ENCODE data around the gene IDH3A.

IDH3A gene

GRCh38 chr15:78194568-78194925 is 45.4 kb downstream of the IDH3A start:
- no peaks in the 10 kb centered on the region for H3K9me3 ChIP-seq (ENCODE audit: low read length)
- no peak overlapping the region for H3K9ac ChIP-seq (ENCODE audit: low read length)
- H3K36me3 ChIP-seq (ENCODE audit: insufficient read depth, low read length): no peaks in the 10 kb centered on the region
- no peak overlapping the region for H3K27ac ChIP-seq (ENCODE audit: low read depth, low read length)
- H3K4me3 ChIP-seq (ENCODE audit: low read depth in 1 of 2, low read length in 2 of 2): no peak overlapping the region
- no peaks in the 10 kb centered on the region for H3K4me1 ChIP-seq (ENCODE audit: insufficient read depth, low read length)
- no peaks in the 10 kb centered on the region for H3K27me3 ChIP-seq (ENCODE audit: control insufficient read depth in 1 of 2, insufficient read depth in 2 of 2, low read length in 2 of 2)

DNA sequence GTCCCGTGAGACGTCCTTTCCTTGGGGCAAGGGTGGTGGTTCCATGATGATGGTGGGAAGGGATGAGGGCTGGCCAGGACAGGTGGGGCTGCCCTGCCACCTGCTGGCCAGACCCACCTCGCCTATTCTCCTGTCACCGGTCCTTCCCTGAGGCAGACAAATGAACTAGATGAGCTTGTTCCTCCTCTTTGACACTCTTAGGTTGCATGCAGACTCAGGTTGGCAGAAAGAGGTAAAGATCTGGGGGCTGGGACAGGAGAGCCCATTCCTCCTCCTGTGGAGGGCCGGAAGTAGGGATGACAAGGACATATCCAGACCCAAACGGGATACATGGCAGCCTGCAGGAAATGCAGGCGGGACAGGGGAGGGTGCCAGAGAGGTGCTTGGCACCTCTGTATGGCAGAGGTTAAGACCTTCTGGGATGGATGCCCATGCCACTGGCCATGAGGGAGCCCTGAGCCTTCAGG is 46.6 kb downstream of the IDH3A start:
- Histone ChIP-seq H3K36me3 (ENCODE audit: insufficient read depth, low read length) (no peaks in the 10 kb centered on the region), H3K4me1 (ENCODE audit: insufficient read depth, low read length) (no peaks in the 10 kb centered on the region), H3K4me3 (ENCODE audit: low read depth in 1 of 2, low read length in 2 of 2) (no peak overlapping the region), H3K27ac (ENCODE audit: low read depth, low read length) (no peak overlapping the region), H3K27me3 (ENCODE audit: control insufficient read depth in 1 of 2, insufficient read depth in 2 of 2, low read length in 2 of 2) (no peaks in the 10 kb centered on the region), H3K9ac (ENCODE audit: low read length) (no peak overlapping the region), H3K9me3 (ENCODE audit: low read length) (no peaks in the 10 kb centered on the region)

- Histone ChIP-seq H3K9ac (ENCODE audit: low read length) (no peak overlapping the region), H3K27me3 (ENCODE audit: control insufficient read depth in 1 of 2, insufficient read depth in 2 of 2, low read length in 2 of 2) (no peaks in the 10 kb centered on the region), H3K9me3 (ENCODE audit: low read length) (no peaks in the 10 kb centered on the region), H3K4me1 (ENCODE audit: insufficient read depth, low read length) (no peaks in the 10 kb centered on the region), H3K36me3 (ENCODE audit: insufficient read depth, low read length) (no peaks in the 10 kb centered on the region), H3K27ac (ENCODE audit: low read depth, low read length) (no peak overlapping the region), H3K4me3 (ENCODE audit: low read depth in 1 of 2, low read length in 2 of 2) (no peak overlapping the region)
Measured at GRCh38 chr15:78197632-78198031, 48.5 kb downstream of the IDH3A start.

DNA sequence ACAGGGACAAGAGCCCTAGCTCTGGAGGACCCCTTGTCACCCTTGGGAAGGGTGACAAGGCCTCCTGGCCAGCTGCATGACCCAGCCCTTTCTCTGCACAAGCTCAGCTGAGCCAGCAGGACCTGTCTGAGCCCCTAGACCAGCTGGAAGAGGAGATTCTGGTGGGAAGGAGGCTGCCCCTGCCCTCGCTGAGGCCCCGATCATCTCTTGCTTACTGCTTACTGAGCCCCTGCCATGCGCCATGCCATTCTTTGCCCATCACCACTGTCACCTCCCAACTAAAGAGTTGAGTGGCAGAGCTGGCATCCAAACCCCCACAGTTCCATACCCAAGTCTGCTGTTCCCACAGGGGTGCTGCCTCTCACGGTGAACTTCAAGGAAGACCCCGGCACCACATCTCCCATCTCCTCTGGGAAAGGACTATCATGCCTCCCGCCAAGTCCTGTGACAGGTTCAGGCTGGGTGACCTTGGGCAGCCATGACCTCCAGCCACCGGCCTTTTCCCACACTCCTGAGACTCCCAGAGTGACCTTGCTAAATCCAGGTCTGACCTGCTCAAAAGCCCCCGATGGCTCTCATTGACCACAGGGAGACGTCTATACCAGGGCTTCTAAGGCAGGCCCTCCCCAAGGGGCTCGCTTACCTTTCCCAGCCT is 51.2 kb downstream of the IDH3A start:
- no peaks in the 10 kb centered on the region for H3K4me1 ChIP-seq (ENCODE audit: insufficient read depth, low read length)
- no peak overlapping the region for H3K9ac ChIP-seq (ENCODE audit: low read length)
- H3K27me3 ChIP-seq (ENCODE audit: control insufficient read depth in 1 of 2, insufficient read depth in 2 of 2, low read length in 2 of 2): no peaks in the 10 kb centered on the region
- H3K27ac ChIP-seq (ENCODE audit: low read depth, low read length): no peak overlapping the region
- no peaks in the 10 kb centered on the region for H3K9me3 ChIP-seq (ENCODE audit: low read length)
- no peaks in the 10 kb centered on the region for H3K36me3 ChIP-seq (ENCODE audit: insufficient read depth, low read length)
- no peak overlapping the region for H3K4me3 ChIP-seq (ENCODE audit: low read depth in 1 of 2, low read length in 2 of 2)

- Histone ChIP-seq H3K4me3 (ENCODE audit: low read depth in 1 of 2, low read length in 2 of 2) (no peak overlapping the region), H3K9ac (ENCODE audit: low read length) (no peak overlapping the region), H3K4me1 (ENCODE audit: insufficient read depth, low read length) (no peaks in the 10 kb centered on the region), H3K36me3 (ENCODE audit: insufficient read depth, low read length) (no peaks in the 10 kb centered on the region), H3K27ac (ENCODE audit: low read depth, low read length) (no peak overlapping the region), H3K9me3 (ENCODE audit: low read length) (no peaks in the 10 kb centered on the region), H3K27me3 (ENCODE audit: control insufficient read depth in 1 of 2, insufficient read depth in 2 of 2, low read length in 2 of 2) (no peaks in the 10 kb centered on the region)
Measured at GRCh38 chr15:78201281-78202190, 52.4 kb downstream of the IDH3A start.

DNA sequence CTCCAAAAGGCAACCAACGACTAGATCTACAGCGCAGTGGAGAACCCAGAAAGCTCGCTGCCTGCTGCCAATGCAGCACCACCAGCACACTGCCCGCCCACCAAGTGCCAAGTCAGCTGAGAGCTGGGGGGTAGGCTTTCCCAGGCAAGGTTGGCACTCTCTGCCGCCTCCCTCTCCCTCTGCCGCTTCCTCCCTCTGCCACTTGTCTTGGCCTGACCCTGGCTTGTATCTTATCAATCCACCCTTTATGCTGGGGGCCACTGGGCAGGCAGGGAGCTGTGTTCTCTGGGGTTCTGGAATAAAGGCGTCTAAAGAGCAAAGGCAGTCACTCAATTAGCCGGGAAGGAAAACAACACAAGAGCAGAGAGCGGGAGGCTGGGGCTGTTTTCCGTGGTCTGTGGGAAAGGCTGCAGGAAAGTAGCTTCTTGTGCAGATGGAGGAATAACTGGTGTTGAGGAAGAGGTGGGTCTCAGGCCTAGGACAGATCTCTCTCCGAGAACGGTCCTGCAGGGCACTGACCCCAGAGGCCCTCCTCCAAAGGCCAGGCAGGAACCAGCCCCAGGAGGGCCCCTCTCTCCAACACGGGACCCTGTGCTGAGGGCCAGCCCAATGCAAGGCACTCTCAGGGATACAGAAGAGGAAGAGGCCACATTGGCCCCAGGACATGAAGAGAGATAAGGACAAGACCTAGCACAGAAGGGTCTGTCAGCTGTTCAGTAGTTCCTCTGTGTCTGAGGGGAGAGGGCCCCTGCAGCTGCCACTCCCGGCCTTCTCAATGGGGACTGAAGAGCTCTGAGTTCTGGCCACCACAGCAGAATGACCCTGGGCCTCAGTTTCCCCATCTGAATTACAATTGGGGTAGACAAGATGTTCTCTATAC is 54.4 kb downstream of the IDH3A start:
- no peak overlapping the region for H3K4me3 ChIP-seq (ENCODE audit: low read depth in 1 of 2, low read length in 2 of 2)
- H3K27ac ChIP-seq (ENCODE audit: low read depth, low read length): no peak overlapping the region
- no peaks in the 10 kb centered on the region for H3K36me3 ChIP-seq (ENCODE audit: insufficient read depth, low read length)
- H3K9me3 ChIP-seq (ENCODE audit: low read length): no peaks in the 10 kb centered on the region
- H3K4me1 ChIP-seq (ENCODE audit: insufficient read depth, low read length): no peaks in the 10 kb centered on the region
- no peaks in the 10 kb centered on the region for H3K27me3 ChIP-seq (ENCODE audit: control insufficient read depth in 1 of 2, insufficient read depth in 2 of 2, low read length in 2 of 2)
- H3K9ac ChIP-seq (ENCODE audit: low read length): no peak overlapping the region

DNA sequence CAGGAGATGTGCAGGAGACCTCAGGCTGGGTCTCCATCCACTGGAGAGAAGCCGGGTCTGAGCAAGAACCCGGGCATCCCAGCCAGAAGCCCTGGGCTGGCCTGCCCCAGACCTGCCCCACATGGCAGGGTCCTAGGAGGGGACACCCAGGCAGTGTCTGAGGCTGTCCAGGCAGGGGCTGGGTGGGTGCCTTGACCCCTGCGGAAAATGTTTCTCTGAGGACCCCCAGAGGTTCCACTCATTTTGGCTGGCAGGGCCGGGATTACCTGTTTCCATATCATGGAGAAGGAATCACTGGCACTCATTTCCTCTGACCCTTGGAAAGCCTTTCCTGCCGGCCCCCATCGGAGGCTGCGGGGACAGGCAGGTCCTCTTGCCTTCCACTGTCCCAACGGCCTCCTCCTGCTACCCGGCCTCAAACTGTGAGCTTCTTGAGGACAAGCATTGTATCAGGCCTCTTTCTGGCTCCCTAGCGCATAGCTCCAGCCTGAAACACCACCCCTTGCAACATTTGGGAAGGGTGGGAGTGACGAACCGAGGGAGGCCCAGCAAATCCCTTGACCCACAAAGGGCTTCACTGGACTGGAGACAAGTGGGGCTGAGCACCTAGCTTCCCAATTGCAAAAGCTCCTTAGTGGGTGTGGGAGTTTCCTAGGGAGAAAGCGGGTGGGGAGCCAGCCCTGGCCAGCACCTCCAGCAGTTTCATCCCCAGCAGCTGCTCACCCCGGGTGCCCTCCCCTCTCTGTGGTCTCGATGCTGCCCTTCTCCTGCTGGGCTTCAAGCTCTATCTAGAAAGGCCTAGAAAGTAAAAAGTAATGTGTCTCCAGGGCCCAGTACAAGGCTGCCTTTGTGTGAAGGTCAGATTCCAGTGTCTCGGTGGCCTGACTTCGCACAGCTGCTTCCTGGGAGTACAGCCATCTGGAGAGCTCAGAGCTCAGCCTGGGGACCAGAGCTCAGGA is 55.5 kb downstream of the IDH3A start:
- Histone ChIP-seq H3K4me1 (ENCODE audit: insufficient read depth, low read length) (peaks cover 2% of the 10 kb centered on the region), H3K9ac (ENCODE audit: low read length) (no peak overlapping the region), H3K27ac (ENCODE audit: low read depth, low read length) (no peak overlapping the region)

DNA sequence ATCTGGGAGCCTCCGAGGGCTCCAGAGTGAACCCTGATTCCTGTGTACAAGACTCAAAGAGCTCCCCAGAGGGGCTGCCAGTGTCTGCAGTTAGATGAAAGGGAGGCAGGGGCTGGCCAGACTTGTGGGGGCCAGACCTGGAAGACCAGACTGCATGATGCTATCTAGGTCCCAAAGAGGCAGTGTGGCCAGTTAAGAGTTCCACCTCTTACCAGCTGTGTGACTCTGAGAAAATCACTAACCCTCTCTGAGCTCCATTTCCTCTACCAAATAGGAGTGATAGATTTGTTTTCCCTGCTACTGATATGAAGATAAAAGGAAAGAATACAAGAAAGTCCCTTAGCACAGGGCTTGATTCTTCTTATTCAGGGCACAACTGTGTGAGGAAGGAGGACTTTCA is 56.2 kb downstream of the IDH3A start:
- Histone ChIP-seq H3K27me3 (ENCODE audit: control insufficient read depth in 1 of 2, insufficient read depth in 2 of 2, low read length in 2 of 2) (no peaks in the 10 kb centered on the region), H3K4me3 (ENCODE audit: low read depth in 1 of 2, low read length in 2 of 2) (no peak overlapping the region), H3K4me1 (ENCODE audit: insufficient read depth, low read length) (peaks cover 9% of the 10 kb centered on the region), H3K36me3 (ENCODE audit: insufficient read depth, low read length) (no peaks in the 10 kb centered on the region), H3K27ac (ENCODE audit: low read depth, low read length) (no peak overlapping the region), H3K9ac (ENCODE audit: low read length) (no peak overlapping the region), H3K9me3 (ENCODE audit: low read length) (no peaks in the 10 kb centered on the region)

More for the DNA sequence above, 55.5 kb downstream of the IDH3A start:
- no peak overlapping the region for H3K4me3 ChIP-seq (ENCODE audit: low read depth in 1 of 2, low read length in 2 of 2)
- H3K9me3 ChIP-seq (ENCODE audit: low read length): no peaks in the 10 kb centered on the region
- no peaks in the 10 kb centered on the region for H3K36me3 ChIP-seq (ENCODE audit: insufficient read depth, low read length)
- H3K27me3 ChIP-seq (ENCODE audit: control insufficient read depth in 1 of 2, insufficient read depth in 2 of 2, low read length in 2 of 2): no peaks in the 10 kb centered on the region

GRCh38 chr15:78205856-78206255 is 56.7 kb downstream of the IDH3A start:
- Histone ChIP-seq H3K9ac (ENCODE audit: low read length) (no peak overlapping the region), H3K9me3 (ENCODE audit: low read length) (no peaks in the 10 kb centered on the region), H3K36me3 (ENCODE audit: insufficient read depth, low read length) (no peaks in the 10 kb centered on the region), H3K4me3 (ENCODE audit: low read depth in 1 of 2, low read length in 2 of 2) (no peak overlapping the region), H3K4me1 (ENCODE audit: insufficient read depth, low read length) (peaks cover 14% of the 10 kb centered on the region), H3K27ac (ENCODE audit: low read depth, low read length) (no peak overlapping the region), H3K27me3 (ENCODE audit: control insufficient read depth in 1 of 2, insufficient read depth in 2 of 2, low read length in 2 of 2) (no peaks in the 10 kb centered on the region)

DNA sequence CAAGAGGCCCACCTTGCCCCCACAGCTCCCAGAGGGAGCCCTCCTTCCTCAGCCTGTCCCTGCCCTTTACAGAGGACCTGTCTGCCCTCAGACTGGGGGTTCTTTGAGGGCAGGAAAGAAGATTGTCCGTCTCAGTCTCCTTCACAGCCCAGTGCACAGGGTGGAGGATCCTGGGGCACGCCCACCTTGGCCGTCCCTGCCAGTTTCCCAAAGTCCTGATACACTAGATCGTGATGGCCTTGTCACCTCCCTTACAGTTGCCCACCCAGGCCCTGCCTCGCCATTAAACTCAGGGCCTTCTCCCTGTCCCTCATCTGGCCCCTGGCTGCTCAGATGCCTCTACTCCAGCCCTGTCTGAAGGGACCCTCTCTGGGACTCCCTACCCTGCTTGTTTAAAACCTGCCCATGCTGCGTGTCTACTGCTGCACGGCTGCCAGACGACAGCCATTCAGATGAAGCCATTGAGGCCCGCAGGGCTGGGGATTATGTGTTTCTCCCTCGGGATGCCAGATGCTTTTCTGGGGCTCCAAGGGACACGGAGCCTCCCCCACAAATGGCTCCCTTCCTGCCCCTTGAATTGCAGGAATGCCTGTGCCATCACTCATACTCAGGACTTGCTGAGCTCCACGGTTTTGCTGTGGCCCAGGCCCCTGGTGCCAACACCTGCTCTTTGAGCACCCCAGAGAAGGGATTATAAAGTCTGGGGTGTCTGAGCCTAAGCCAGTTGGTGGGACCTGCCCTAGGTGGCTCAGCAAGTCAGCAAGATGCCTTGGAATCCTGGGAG is 57.4 kb downstream of the IDH3A start:
- Histone ChIP-seq H3K27me3 (ENCODE audit: control insufficient read depth in 1 of 2, insufficient read depth in 2 of 2, low read length in 2 of 2) (no peaks in the 10 kb centered on the region), H3K9ac (ENCODE audit: low read length) (no peak overlapping the region), H3K27ac (ENCODE audit: low read depth, low read length) (no peak overlapping the region), H3K9me3 (ENCODE audit: low read length) (no peaks in the 10 kb centered on the region), H3K36me3 (ENCODE audit: insufficient read depth, low read length) (no peaks in the 10 kb centered on the region), H3K4me1 (ENCODE audit: insufficient read depth, low read length) (peaks cover 19% of the 10 kb centered on the region), H3K4me3 (ENCODE audit: low read depth in 1 of 2, low read length in 2 of 2) (no peak overlapping the region)
